Mammary epithelial cell (primary cell): Measurements from ENCODE around the gene COL11A1.

Experiments
- CTCF ChIP-seq, 2 donors: IDR thresholded peaks in 1 of 2; conservative IDR thresholded peaks in 1 of 2; 2 replicates each; pipeline ENCODE4 v1.5.1; 2011 to 2012; ENCODE audit warnings: inconsistent platforms in 2 of 2, low read length in 2 of 2, mild to moderate bottlenecking in 2 of 2, control low read depth in 1 of 2, low read depth in 1 of 2; ENCODE audit not compliant: insufficient read depth in 1 of 2; ENCODE audit errors: extremely low read depth in 1 of 2
- EZH2 ChIP-seq: IDR thresholded peaks from 2 replicates; pipeline ENCODE4 v1.6.1; 2012; ENCODE audit warnings: low read length, inconsistent platforms, borderline replicate concordance

GRCh38 chr1:102952400-102952799 is 155.9 kb downstream of the COL11A1 start:
- TF ChIP-seq CTCF (conservative IDR thresholded peaks at IDR 0.05 in 1 of 2, IDR thresholded peaks at IDR 0.05 in 1 of 2; ENCODE audit: extremely low read depth in 1 of 2, insufficient read depth in 1 of 2, low read depth in 1 of 2, low read length in 2 of 2) (no peak), EZH2 (no peak)
